ENCODE data around the gene CREB5.

The CREB5 gene

GRCh38 chr7:28739128-28739527 lies 326.8 kb downstream of the CREB5 start:
- DNase-seq: no peak

GRCh38 chr7:28739826-28740225 lies 327.5 kb downstream of the CREB5 start:
- DNase-seq: peak in 2 of 56 donors; percentile 19 to 44

- no peak for DNase-seq
These were observed 332.6 kb downstream of the CREB5 start for GRCh38 chr7:28744951-28745350.

GRCh38 chr7:28745351-28745750 lies 333.0 kb downstream of the CREB5 start:
- peak in 1 of 56 donors; percentile 24 for DNase-seq

GRCh38 chr7:28747404-28747803 lies 335.1 kb downstream of the CREB5 start:
- DNase-seq: no peak

- no peak for DNase-seq
These were observed 335.5 kb downstream of the CREB5 start for GRCh38 chr7:28747854-28748253.

GRCh38 chr7:28748346-28748745 lies 336.0 kb downstream of the CREB5 start:
- DNase-seq: no peak

- peak in 1 of 56 donors; percentile 63 for DNase-seq
These were observed 336.7 kb downstream of the CREB5 start for GRCh38 chr7:28748933-28749584.

GRCh38 chr7:28749638-28750037 lies 337.3 kb downstream of the CREB5 start:
- DNase-seq: no peak

- peak in 1 of 56 donors; percentile 55 for DNase-seq
These were observed 338.7 kb downstream of the CREB5 start for GRCh38 chr7:28750981-28751380.

- DNase-seq: no peak
These were observed 341.3 kb downstream of the CREB5 start for GRCh38 chr7:28753613-28754012.

- peak in 52 of 56 donors; percentile 33 to 96 (median 83) for DNase-seq
These were observed 341.7 kb downstream of the CREB5 start for GRCh38 chr7:28754027-28754426.

GRCh38 chr7:28754447-28754846 lies 342.1 kb downstream of the CREB5 start:
- no peak for DNase-seq

GRCh38 chr7:28755255-28755654 lies 342.9 kb downstream of the CREB5 start:
- DNase-seq: no peak

GRCh38 chr7:28758186-28758585 lies 345.9 kb downstream of the CREB5 start:
- DNase-seq: no peak

GRCh38 chr7:28759475-28759971 lies 347.2 kb downstream of the CREB5 start:
- peak in 1 of 56 donors; percentile 22 for DNase-seq

- DNase-seq: no peak
These were observed 349.2 kb downstream of the CREB5 start for GRCh38 chr7:28761505-28761904.

GRCh38 chr7:28762651-28763050 lies 350.3 kb downstream of the CREB5 start:
- no peak for DNase-seq

GRCh38 chr7:28766359-28766758 lies 354.0 kb downstream of the CREB5 start:
- no peak for DNase-seq

- no peak for DNase-seq
These were observed 355.0 kb downstream of the CREB5 start for GRCh38 chr7:28767356-28767755.

GRCh38 chr7:28768577-28769147 lies 356.3 kb downstream of the CREB5 start:
- DNase-seq: no peak

GRCh38 chr7:28771906-28772622 lies 359.7 kb downstream of the CREB5 start:
- no peak for DNase-seq
